Nucleus accumbens (tissue), 56 donors: ENCODE results near the gene CCNI.

ENCODE experiments used
- DNase-seq, 56 donors: peaks; one replicate each; lab custom pipeline; 2025; lab: John Stamatoyannopoulos, UW

Gene CCNI

GRCh38 chr4:77007358-77008230 lies 68.2 kb downstream of the CCNI start:
- DNase-seq, result peak in 29 of 56 donors; percentile 4 to 77 (median 38)

DNA sequence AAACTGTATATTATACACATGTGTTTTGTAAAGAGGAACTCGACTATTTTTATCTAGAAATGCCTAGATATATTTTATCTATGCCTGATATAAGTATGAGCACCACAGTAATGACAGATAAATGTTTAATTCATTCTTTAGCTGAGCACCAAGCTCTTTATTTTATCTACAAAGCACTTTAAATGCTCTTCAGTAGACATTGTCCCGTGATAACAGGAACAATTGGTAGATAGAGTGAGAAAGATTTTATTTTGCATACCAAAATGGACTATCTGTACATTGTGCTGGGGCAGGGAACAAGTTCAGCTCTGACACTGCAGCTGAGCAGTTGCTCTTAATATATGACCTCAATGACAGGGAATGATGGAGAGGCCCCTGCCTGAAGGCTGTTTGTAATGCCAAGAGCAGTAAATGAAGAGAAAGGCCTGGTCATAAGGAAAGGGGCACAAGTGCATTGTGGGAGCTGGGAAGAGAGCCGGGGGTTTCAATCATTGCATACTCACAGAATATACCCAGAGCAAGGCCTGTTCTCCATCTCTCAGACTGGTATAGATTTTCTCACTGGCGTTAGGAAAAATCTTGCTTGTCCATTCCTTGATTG lies 68.9 kb downstream of the CCNI start:
- no peak for DNase-seq

GRCh38 chr4:77003400-77003799 lies 72.4 kb downstream of the CCNI start:
- DNase-seq, result no peak

GRCh38 chr4:77002321-77003107 lies 73.3 kb downstream of the CCNI start:
- DNase-seq, result no peak

DNA sequence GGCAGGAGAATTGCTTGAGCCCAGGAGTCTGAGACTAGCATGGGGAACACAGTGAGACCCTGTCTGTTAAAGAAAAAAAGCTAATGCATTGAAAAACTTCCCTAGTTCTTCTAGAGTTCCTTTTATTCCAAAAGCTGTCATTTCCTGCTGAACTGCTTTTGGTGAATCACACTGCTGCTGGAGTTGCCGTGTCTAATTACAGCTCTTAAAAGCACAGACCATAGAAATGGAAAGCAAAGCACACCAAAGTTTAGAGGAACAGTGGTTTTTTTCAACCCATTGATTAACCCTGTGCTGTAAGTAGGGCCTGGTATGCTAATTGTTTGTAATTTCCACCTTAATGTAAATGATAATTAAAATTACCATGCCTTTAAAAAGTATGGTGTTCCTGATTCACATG lies 73.9 kb downstream of the CCNI start:
- DNase-seq, result no peak

DNA sequence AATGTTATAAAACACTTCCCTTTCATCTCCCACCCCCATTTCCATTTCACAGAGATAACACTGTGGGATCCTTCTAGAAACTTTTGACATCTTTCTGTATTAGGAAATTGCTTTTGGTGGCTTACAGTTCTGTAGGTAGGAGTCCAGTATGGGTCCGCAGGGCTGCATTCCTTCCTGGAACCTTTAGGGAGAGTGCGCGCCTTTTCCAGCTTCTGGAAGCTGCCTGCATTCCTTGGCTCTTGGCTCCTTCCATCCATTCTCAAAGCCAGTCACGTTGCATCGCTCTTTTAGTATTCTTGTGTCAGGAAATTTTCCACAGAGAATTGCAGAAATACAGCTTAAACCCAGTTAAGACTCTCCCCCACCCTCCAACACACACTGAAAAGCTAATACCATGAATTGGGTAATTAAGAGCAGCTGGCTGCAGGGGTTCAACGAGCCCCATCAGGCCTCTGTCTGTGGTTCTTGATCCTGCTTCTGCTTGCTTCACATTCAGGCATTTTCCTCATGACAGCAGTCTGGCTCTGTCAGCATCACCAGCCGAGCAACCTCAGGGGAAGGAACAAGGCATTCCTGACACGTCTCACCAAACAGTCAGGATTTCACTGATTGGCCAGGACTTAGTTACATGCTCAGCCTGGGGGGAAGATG lies 77.4 kb downstream of the CCNI start:
- peak in 5 of 56 donors; percentile 8 to 20 (median 13) for DNase-seq

DNA sequence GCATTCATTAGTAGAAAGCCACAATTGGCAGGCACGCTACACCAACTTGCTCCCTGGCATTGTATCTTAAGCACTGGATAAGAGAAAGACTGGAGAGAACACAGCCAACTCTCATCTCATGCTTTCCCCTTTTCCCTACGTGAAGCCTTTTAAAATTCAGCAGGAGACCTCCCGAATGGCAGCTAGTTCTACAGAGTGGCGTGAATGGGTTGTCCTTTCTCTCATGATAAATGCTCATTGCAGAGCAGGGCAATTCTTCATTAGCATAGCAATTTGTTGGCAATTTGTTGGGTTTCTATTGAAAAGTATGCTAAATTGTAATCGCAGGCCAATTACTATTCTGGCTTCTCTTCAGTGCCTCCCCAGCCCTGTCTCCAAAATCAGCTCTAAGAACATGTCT lies 78.3 kb downstream of the CCNI start:
- peak in 17 of 56 donors; percentile 2 to 77 (median 31) for DNase-seq
